Neural progenitor cell (in vitro differentiated cells): ENCODE results near the gene TSHZ1. TPM values are rescaled to one million over a fixed set of nuclear protein-coding genes. Genes with fewer than 3 reads are reported as not detected.

Experiments used
- DNase-seq: peaks from one replicate; pipeline ENCODE4 v3.0.0-alpha.2; 2016; ENCODE audit warnings: low spot score
- H2AFZ ChIP-seq: fragments of 200-600 bp; sonication (generic); replicated peaks from 2 replicates; pipeline ENCODE4 v1.6.1; 2016; ENCODE audit warnings: antibody characterized with exemption
- H3F3A ChIP-seq: fragments of 200-600 bp; sonication (generic); 2 replicates; pipeline ENCODE4 v1.6.1; 2016; ENCODE audit warnings: antibody characterized with exemption, low read depth
- H3K27ac ChIP-seq: fragments of 200-600 bp; sonication (generic); 2 replicates; pipeline ENCODE4 v1.5.1; 2016; ENCODE audit warnings: mild to moderate bottlenecking
- H3K27me3 ChIP-seq: fragments of 200-600 bp; sonication (generic); 2 replicates; pipeline ENCODE4 v1.6.1; 2016; ENCODE audit warnings: mild to moderate bottlenecking, moderate library complexity
- H3K36me3 ChIP-seq: fragments of 200-600 bp; sonication (generic); 2 replicates; pipeline ENCODE4 v1.5.1; 2016
- H3K4me1 ChIP-seq: fragments of 200-600 bp; sonication (generic); 2 replicates; pipeline ENCODE4 v1.6.1; 2016; ENCODE audit warnings: mixed run types
- H3K4me2 ChIP-seq: fragments of 200-600 bp; sonication (generic); 2 replicates; pipeline ENCODE4 v1.6.1; 2016
- H3K4me3 ChIP-seq: fragments of 200-600 bp; sonication (generic); 2 replicates; pipeline ENCODE4 v1.5.1; 2016
- H3K79me2 ChIP-seq: fragments of 200-600 bp; sonication (generic); 2 replicates; pipeline ENCODE4 v1.6.1; 2016; ENCODE audit warnings: low read depth
- H3K9ac ChIP-seq: fragments of 200-600 bp; sonication (generic); 2 replicates; pipeline ENCODE4 v1.6.1; 2016
- H3K9me3 ChIP-seq: fragments of 200-600 bp; sonication (generic); 2 replicates; pipeline ENCODE4 v1.5.1; 2016; ENCODE audit warnings: low read depth
- H4K20me1 ChIP-seq: fragments of 200-600 bp; sonication (generic); 2 replicates; pipeline ENCODE4 v1.6.1; 2016; ENCODE audit warnings: low read depth
- H3K27ac Mint-ChIP-seq: 3 replicates; pipeline ENCODE4 v1.8.0; 2021; ENCODE audit warnings: mixed read lengths
- H3K27me3 Mint-ChIP-seq: 2 replicates; pipeline ENCODE4 v1.8.0; 2022; ENCODE audit warnings: low read depth, mild to moderate bottlenecking, inconsistent platforms, moderate library complexity, mixed read lengths; ENCODE audit not compliant: insufficient read depth
- H3K36me3 Mint-ChIP-seq: 3 replicates; pipeline ENCODE4 v1.8.0; 2021; ENCODE audit warnings: mixed read lengths
- H3K4me1 Mint-ChIP-seq: 3 replicates; pipeline ENCODE4 v1.8.0; 2021; ENCODE audit warnings: mixed read lengths
- H3K4me3 Mint-ChIP-seq: 3 replicates; pipeline ENCODE4 v1.8.0; 2021; ENCODE audit warnings: mild to moderate bottlenecking, moderate library complexity, mixed read lengths
- H3K9me3 Mint-ChIP-seq: 3 replicates; pipeline ENCODE4 v1.8.0; 2020; ENCODE audit warnings: mixed read lengths
- CTCF ChIP-seq: fragments of 200-600 bp; sonication (generic); IDR thresholded peaks from 2 replicates; pipeline ENCODE4 v1.5.1; 2017; ENCODE audit warnings: antibody characterized with exemption, mild to moderate bottlenecking
- EZH2 ChIP-seq: fragments of 200-600 bp; sonication (generic); IDR thresholded peaks from 2 replicates; pipeline ENCODE4 v1.6.1; 2017; ENCODE audit warnings: antibody characterized with exemption, mild to moderate bottlenecking, moderate library complexity
- EZH2phosphoT487 ChIP-seq: fragments of 200-600 bp; sonication (generic); IDR thresholded peaks from 2 replicates; pipeline ENCODE4 v1.6.1; 2017; ENCODE audit warnings: antibody characterized with exemption
- total RNA-seq: library from RNA; depleted of rRNA; stranded (reverse); fragments of >200 nt; gene quantifications from 2 replicates; pipeline ENCODE4 v1.2.3, GENCODE V29; 2015; ENCODE audit warnings: low replicate concordance

Gene TSHZ1
- total RNA-seq, 1 donor from 2014 or later = 0.06 TPM

DNA sequence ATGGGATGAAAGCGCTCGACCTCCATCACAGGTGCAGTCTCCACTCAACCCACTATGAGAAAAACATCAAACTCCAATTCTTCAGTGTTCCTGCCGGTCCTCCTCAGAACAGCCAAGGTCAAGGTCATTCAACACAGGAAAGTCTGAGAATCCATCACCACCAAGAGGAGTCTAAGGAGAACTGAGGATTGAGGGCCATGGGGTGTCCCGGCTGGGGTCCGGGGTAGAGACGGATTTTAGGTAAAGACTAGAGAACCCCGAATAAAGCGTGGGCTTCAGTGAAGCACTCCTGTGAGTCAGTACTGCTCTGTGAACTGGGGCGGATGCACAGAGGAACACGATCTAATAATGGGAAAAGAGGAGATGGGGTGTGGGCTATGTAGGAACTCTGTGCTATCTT is 43.5 kb upstream of the TSHZ1 start:
- H4K20me1 ChIP-seq = no peaks in the 10 kb centered on the region

DNA sequence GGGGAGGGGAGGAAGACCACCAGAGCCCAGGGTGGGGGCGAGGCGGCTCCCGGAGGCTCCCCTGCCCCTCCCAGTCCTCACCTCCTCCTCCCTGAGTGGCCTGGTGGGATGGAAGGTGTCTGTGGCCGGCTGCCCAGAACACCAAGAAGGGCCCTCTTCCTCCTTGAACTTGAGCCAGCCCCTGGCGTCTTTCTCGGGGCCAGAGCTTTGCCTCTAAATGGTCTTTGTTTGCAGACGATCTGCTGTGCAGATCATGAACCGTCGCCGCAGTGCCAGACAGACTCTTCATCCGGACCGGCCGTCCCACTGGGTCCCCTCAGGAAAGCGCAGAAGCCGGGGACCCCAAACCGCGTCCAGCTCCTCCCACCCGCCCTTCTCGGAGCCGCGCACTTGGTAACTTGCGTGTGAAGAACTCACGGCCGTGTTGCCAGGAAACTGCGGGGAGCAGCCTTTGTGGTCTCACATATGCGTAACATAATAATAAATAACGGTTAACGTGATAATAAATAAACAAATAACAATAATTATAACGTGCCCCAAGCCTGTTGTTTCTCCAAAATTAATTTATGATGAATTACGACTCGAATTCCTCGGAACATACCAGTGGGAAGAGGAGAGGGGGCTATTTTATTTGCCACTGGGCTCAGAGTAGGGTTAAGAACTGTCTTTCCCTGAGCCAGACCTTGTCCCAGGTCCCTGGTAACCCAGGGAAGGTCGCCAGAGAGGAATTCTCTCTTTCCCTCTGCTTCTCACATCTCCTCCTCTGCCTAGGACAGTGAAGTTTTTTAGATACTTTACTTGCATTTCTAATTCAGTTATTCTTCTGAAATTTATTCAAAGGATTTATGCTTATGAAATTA is 42.6 kb upstream of the TSHZ1 start:
- Histone ChIP-seq H3K4me2 (no peak overlapping the region), H3K36me3 (no peaks in the 10 kb centered on the region), H3K4me1 (no peaks in the 10 kb centered on the region), H3K9ac (no peak overlapping the region), H3K27me3 (no peaks in the 10 kb centered on the region), H3K9me3 (no peaks in the 10 kb centered on the region), H4K20me1 (no peaks in the 10 kb centered on the region), H2AFZ (no peak overlapping the region), H3K27ac (no peak overlapping the region), H3K4me3 (no peak overlapping the region), H3F3A (no peaks in the 10 kb centered on the region), H3K79me2 (no peaks in the 10 kb centered on the region)
- H3K27ac Mint-ChIP-seq = no peak overlapping the region
- H3K36me3 Mint-ChIP-seq = no peaks in the 10 kb centered on the region
- TF ChIP-seq EZH2 (no peak), EZH2phosphoT487 (no peak), CTCF (no peak)
- H3K9me3 Mint-ChIP-seq = no peaks in the 10 kb centered on the region
- no peak overlapping the region for H3K4me3 Mint-ChIP-seq
- no peak for DNase-seq
- peaks cover 2% of the 10 kb centered on the region for H3K4me1 Mint-ChIP-seq
- H3K27me3 Mint-ChIP-seq = peaks cover 3% of the 10 kb centered on the region

More for the DNA sequence above, 43.5 kb upstream of the TSHZ1 start:
- Histone ChIP-seq H2AFZ (no peak overlapping the region), H3K27ac (no peak overlapping the region), H3K4me3 (no peak overlapping the region), H3K9me3 (no peaks in the 10 kb centered on the region), H3K36me3 (no peaks in the 10 kb centered on the region), H3K9ac (no peak overlapping the region), H3K4me1 (no peaks in the 10 kb centered on the region), H3K27me3 (no peaks in the 10 kb centered on the region), H3K4me2 (no peak overlapping the region), H3F3A (no peaks in the 10 kb centered on the region), H3K79me2 (no peaks in the 10 kb centered on the region)
- H3K4me1 Mint-ChIP-seq = no peaks in the 10 kb centered on the region
- no peak overlapping the region for H3K27ac Mint-ChIP-seq
- H3K9me3 Mint-ChIP-seq = no peaks in the 10 kb centered on the region
- H3K27me3 Mint-ChIP-seq = peaks cover 1% of the 10 kb centered on the region
- H3K36me3 Mint-ChIP-seq = no peaks in the 10 kb centered on the region
- no peak for DNase-seq
- TF ChIP-seq EZH2 (no peak), CTCF (no peak), EZH2phosphoT487 (no peak)
- H3K4me3 Mint-ChIP-seq = no peak overlapping the region

- H3K27ac ChIP-seq = no peak overlapping the region
- H4K20me1 ChIP-seq = no peaks in the 10 kb centered on the region
- DNase-seq = no peak
- no peaks in the 10 kb centered on the region for H3K79me2 ChIP-seq
- H3K4me1 Mint-ChIP-seq = peaks cover 4% of the 10 kb centered on the region
- H3K4me2 ChIP-seq = no peak overlapping the region
- H3K27ac Mint-ChIP-seq = no peak overlapping the region
- no peak overlapping the region for H2AFZ ChIP-seq
- no peaks in the 10 kb centered on the region for H3K27me3 ChIP-seq
- no peak overlapping the region for H3K4me3 ChIP-seq
- no peak for TF ChIP-seq EZH2phosphoT487
- no peak for TF ChIP-seq CTCF
- no peak for TF ChIP-seq EZH2
- H3F3A ChIP-seq = no peaks in the 10 kb centered on the region
- H3K9ac ChIP-seq = no peak overlapping the region
- no peaks in the 10 kb centered on the region for H3K9me3 ChIP-seq
- no peaks in the 10 kb centered on the region for H3K36me3 ChIP-seq
- no peak overlapping the region for H3K4me3 Mint-ChIP-seq
- H3K9me3 Mint-ChIP-seq = no peaks in the 10 kb centered on the region
- H3K27me3 Mint-ChIP-seq = peaks cover 3% of the 10 kb centered on the region
- no peaks in the 10 kb centered on the region for H3K36me3 Mint-ChIP-seq
- peaks cover 4% of the 10 kb centered on the region for H3K4me1 ChIP-seq
Measured at GRCh38 chr18:75168619-75169018, 42.0 kb upstream of the TSHZ1 start.
